Activated naive CD8-positive, alpha-beta T cell treated with anti-CD3 and anti-CD28 coated beads for 36 hours (primary cell): ENCODE measurements around the gene PCP2. TPM values are rescaled to one million over a fixed set of nuclear protein-coding genes. Genes with fewer than 3 reads are reported as not detected.

Source experiments
- DNase-seq: peaks from one replicate; pipeline ENCODE4 v3.0.0; 2021
- H3K27ac Mint-ChIP-seq: one replicate; pipeline ENCODE4 v1.8.0; 2022; ENCODE audit warnings: mild to moderate bottlenecking, moderate library complexity, mixed read lengths
- H3K27me3 Mint-ChIP-seq: one replicate; pipeline ENCODE4 v1.8.0; 2022; ENCODE audit warnings: mild to moderate bottlenecking, mixed read lengths
- H3K36me3 Mint-ChIP-seq: one replicate; pipeline ENCODE4 v1.8.0; 2021; ENCODE audit warnings: mild to moderate bottlenecking, mixed read lengths
- H3K4me1 Mint-ChIP-seq: one replicate; pipeline ENCODE4 v1.8.0; 2021; ENCODE audit warnings: mixed read lengths
- H3K4me3 Mint-ChIP-seq: one replicate; pipeline ENCODE4 v1.8.0; 2022; ENCODE audit warnings: mild to moderate bottlenecking, moderate library complexity, mixed read lengths
- H3K9me3 Mint-ChIP-seq: one replicate; pipeline ENCODE4 v1.8.0; 2022; ENCODE audit warnings: mixed read lengths
- total RNA-seq, 2 experiments: library from RNA; stranded (reverse); gene quantifications; one replicate each; pipeline ENCODE4 v1.2.3, GENCODE V29; 2021

Gene PCP2
- total RNA-seq, 2 experiments from 2014 or later, result 0.99 to 1.4 TPM

- H3K9me3 Mint-ChIP-seq, result peaks cover 2% of the 10 kb centered on the region
- H3K36me3 Mint-ChIP-seq, result no peaks in the 10 kb centered on the region
- H3K4me3 Mint-ChIP-seq, result peak overlapping the region; percentile 69
- DNase-seq, result peak; percentile 54
- H3K27me3 Mint-ChIP-seq, result peaks cover 45% of the 10 kb centered on the region
- no peak overlapping the region for H3K27ac Mint-ChIP-seq
- H3K4me1 Mint-ChIP-seq, result peaks cover 14% of the 10 kb centered on the region
Observed at GRCh38 chr19:7670150-7670783, 36.7 kb upstream of the PCP2 start.

- DNase-seq, result no peak
- H3K4me3 Mint-ChIP-seq, result peak overlapping the region; percentile 15
- H3K27me3 Mint-ChIP-seq, result peaks cover 43% of the 10 kb centered on the region
- no peak overlapping the region for H3K27ac Mint-ChIP-seq
- H3K36me3 Mint-ChIP-seq, result no peaks in the 10 kb centered on the region
- peaks cover 2% of the 10 kb centered on the region for H3K9me3 Mint-ChIP-seq
- peaks cover 14% of the 10 kb centered on the region for H3K4me1 Mint-ChIP-seq
Observed at GRCh38 chr19:7669641-7670040, 36.1 kb upstream of the PCP2 start.

- DNase-seq, result no peak
- Mint-ChIP-seq H3K27ac (no peak within 1 kb of the TSS), H3K4me3 (peak within 1 kb of the TSS; percentile 15)
Observed at GRCh38 chr19:7668842-7669241, 35.3 kb upstream of the PCP2 start, which contains the start of gene RETN. Gene RETN (plus strand): TSS chr19:7669049. CDS start chr19:7669327, 278 bp downstream.

GRCh38 chr19:7665076-7665475 is 31.6 kb upstream of the PCP2 start:
- peaks cover 5% of the 10 kb centered on the region for H3K4me1 Mint-ChIP-seq
- peaks cover 11% of the 10 kb centered on the region for H3K27me3 Mint-ChIP-seq
- no peaks in the 10 kb centered on the region for H3K36me3 Mint-ChIP-seq
- DNase-seq, result no peak
- H3K4me3 Mint-ChIP-seq, result no peak overlapping the region
- H3K9me3 Mint-ChIP-seq, result no peaks in the 10 kb centered on the region
- no peak overlapping the region for H3K27ac Mint-ChIP-seq

More at GRCh38 chr19:7668842-7669241, 35.3 kb upstream of the PCP2 start, which contains the start of gene RETN:
- Mint-ChIP-seq H3K36me3 (no peaks in the 10 kb centered on the region), H3K9me3 (no peaks in the 10 kb centered on the region), H3K4me1 (peaks cover 12% of the 10 kb centered on the region), H3K27me3 (peaks cover 35% of the 10 kb centered on the region)

GRCh38 chr19:7663706-7664105 is 30.2 kb upstream of the PCP2 start:
- no peak overlapping the region for H3K27ac Mint-ChIP-seq
- H3K4me3 Mint-ChIP-seq, result no peak overlapping the region
- H3K27me3 Mint-ChIP-seq, result peaks cover 5% of the 10 kb centered on the region
- DNase-seq, result no peak
- H3K4me1 Mint-ChIP-seq, result no peaks in the 10 kb centered on the region
- H3K9me3 Mint-ChIP-seq, result no peaks in the 10 kb centered on the region
- H3K36me3 Mint-ChIP-seq, result no peaks in the 10 kb centered on the region

GRCh38 chr19:7662657-7663056 is 29.1 kb upstream of the PCP2 start:
- no peak overlapping the region for H3K27ac Mint-ChIP-seq
- DNase-seq, result no peak
- peaks cover 9% of the 10 kb centered on the region for H3K4me1 Mint-ChIP-seq
- H3K4me3 Mint-ChIP-seq, result no peak overlapping the region
- no peaks in the 10 kb centered on the region for H3K36me3 Mint-ChIP-seq
- no peaks in the 10 kb centered on the region for H3K9me3 Mint-ChIP-seq
- H3K27me3 Mint-ChIP-seq, result no peaks in the 10 kb centered on the region

GRCh38 chr19:7661744-7662538 is 28.4 kb upstream of the PCP2 start:
- Mint-ChIP-seq H3K4me3 (no peak overlapping the region), H3K4me1 (peaks cover 16% of the 10 kb centered on the region), H3K9me3 (no peaks in the 10 kb centered on the region), H3K27me3 (no peaks in the 10 kb centered on the region), H3K27ac (no peak overlapping the region), H3K36me3 (no peaks in the 10 kb centered on the region)
- DNase-seq, result no peak

- Mint-ChIP-seq H3K4me1 (peaks cover 24% of the 10 kb centered on the region), H3K4me3 (peak overlapping the region; percentile 77), H3K27me3 (no peaks in the 10 kb centered on the region)
Observed at GRCh38 chr19:7658219-7658686, 24.7 kb upstream of the PCP2 start.

GRCh38 chr19:7657131-7657751 is 23.7 kb upstream of the PCP2 start:
- peak overlapping the region; percentile 87 for H3K27ac Mint-ChIP-seq
- DNase-seq, result peak; percentile 76
- H3K9me3 Mint-ChIP-seq, result no peaks in the 10 kb centered on the region

More at GRCh38 chr19:7658219-7658686, 24.7 kb upstream of the PCP2 start:
- peak; percentile 69 for DNase-seq
- Mint-ChIP-seq H3K9me3 (no peaks in the 10 kb centered on the region), H3K27ac (peak overlapping the region; percentile 87), H3K36me3 (no peaks in the 10 kb centered on the region)

GRCh38 chr19:7655581-7655980 is 22.1 kb upstream of the PCP2 start:
- no peaks in the 10 kb centered on the region for H3K36me3 Mint-ChIP-seq
- peaks cover 6% of the 10 kb centered on the region for H3K27me3 Mint-ChIP-seq
- DNase-seq, result no peak
- H3K9me3 Mint-ChIP-seq, result no peaks in the 10 kb centered on the region
- H3K4me3 Mint-ChIP-seq, result no peak overlapping the region
- H3K27ac Mint-ChIP-seq, result no peak overlapping the region
- H3K4me1 Mint-ChIP-seq, result peaks cover 33% of the 10 kb centered on the region

More at GRCh38 chr19:7657131-7657751, 23.7 kb upstream of the PCP2 start:
- Mint-ChIP-seq H3K27me3 (peaks cover 2% of the 10 kb centered on the region), H3K4me1 (peaks cover 30% of the 10 kb centered on the region), H3K4me3 (peak overlapping the region; percentile 1), H3K36me3 (no peaks in the 10 kb centered on the region)

GRCh38 chr19:7654401-7654800 is 20.9 kb upstream of the PCP2 start:
- H3K27me3 Mint-ChIP-seq, result peaks cover 6% of the 10 kb centered on the region
- no peaks in the 10 kb centered on the region for H3K36me3 Mint-ChIP-seq
- H3K4me1 Mint-ChIP-seq, result peaks cover 33% of the 10 kb centered on the region
- no peak overlapping the region for H3K4me3 Mint-ChIP-seq
- H3K27ac Mint-ChIP-seq, result no peak overlapping the region
- no peaks in the 10 kb centered on the region for H3K9me3 Mint-ChIP-seq
- DNase-seq, result no peak

- peak overlapping the region; percentile 59 for H3K4me3 Mint-ChIP-seq
- peaks cover 19% of the 10 kb centered on the region for H3K4me1 Mint-ChIP-seq
- no peaks in the 10 kb centered on the region for H3K36me3 Mint-ChIP-seq
- no peaks in the 10 kb centered on the region for H3K9me3 Mint-ChIP-seq
- DNase-seq, result peak; percentile 79
- peaks cover 6% of the 10 kb centered on the region for H3K27me3 Mint-ChIP-seq
- peak overlapping the region; percentile 73 for H3K27ac Mint-ChIP-seq
Observed at GRCh38 chr19:7652061-7652641, 18.6 kb upstream of the PCP2 start.

GRCh38 chr19:7650148-7650547 is 16.6 kb upstream of the PCP2 start:
- Mint-ChIP-seq H3K4me1 (peaks cover 10% of the 10 kb centered on the region), H3K4me3 (no peak overlapping the region), H3K36me3 (no peaks in the 10 kb centered on the region), H3K27me3 (peaks cover 6% of the 10 kb centered on the region), H3K9me3 (no peaks in the 10 kb centered on the region), H3K27ac (no peak overlapping the region)
- DNase-seq, result no peak

GRCh38 chr19:7648265-7649014 is 14.9 kb upstream of the PCP2 start:
- H3K4me3 Mint-ChIP-seq, result no peak overlapping the region
- H3K27ac Mint-ChIP-seq, result no peak overlapping the region
- peaks cover 10% of the 10 kb centered on the region for H3K4me1 Mint-ChIP-seq
- H3K27me3 Mint-ChIP-seq, result peaks cover 6% of the 10 kb centered on the region
- no peaks in the 10 kb centered on the region for H3K9me3 Mint-ChIP-seq
- no peak for DNase-seq
- peaks cover under 1% of the 10 kb centered on the region for H3K36me3 Mint-ChIP-seq
